A673 (cell line): ENCODE data around the gene JAG1.

Experiments used
- CTCF ChIP-seq: fragments of 300-800, 200-600 bp; sonication (generic); conservative IDR thresholded peaks from 2 replicates; pipeline ENCODE4 v1.5.1; 2017; ENCODE audit warnings: low read depth, mild to moderate bottlenecking, antibody characterized with exemption, low read length, moderate library complexity, mixed read lengths
- EZH2 ChIP-seq: fragments of 200-600 bp; sonication (generic); IDR thresholded peaks from 2 replicates; pipeline ENCODE4 v1.6.1; 2017; ENCODE audit warnings: borderline replicate concordance, low read depth, mild to moderate bottlenecking, mixed read lengths, antibody characterized with exemption, low read length; ENCODE audit not compliant: poor library complexity, severe bottlenecking

DNA sequence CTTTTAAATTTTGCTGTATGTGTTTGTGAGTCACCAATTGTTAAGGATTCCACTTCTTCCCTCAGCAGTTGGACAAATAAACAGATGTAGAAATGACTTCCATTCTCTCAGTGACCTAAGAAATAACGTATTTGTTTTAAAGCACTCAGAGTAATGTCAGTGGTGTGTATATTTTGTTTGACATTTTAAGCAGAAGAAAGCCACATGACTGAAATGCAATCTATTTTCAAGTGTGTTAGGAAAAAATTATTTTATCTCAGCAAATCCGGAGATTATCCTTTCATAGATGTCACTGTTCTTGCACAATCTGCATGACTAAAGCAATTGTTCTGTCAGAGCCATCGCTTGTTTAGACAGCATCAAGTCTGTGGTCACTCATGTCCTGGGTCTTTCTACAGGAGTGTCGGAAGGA lies 77.1 kb downstream of the JAG1 start:
- TF ChIP-seq CTCF (no peak), EZH2 (no peak)
